Measurements from ENCODE around the gene TMTC2.
"Not testable (repeated sequence)": the region's sequence is repeated elsewhere in the genome, so short reads cannot be mapped to it uniquely, and the experiment has no call there.

The TMTC2 gene

GRCh38 chr12:82728710-82729109, 42.0 kb downstream of the TMTC2 start:
- DNase-seq, result no peak

- DNase-seq, result no peak
These were observed 44.3 kb downstream of the TMTC2 start for GRCh38 chr12:82730953-82731459.

GRCh38 chr12:82740129-82741000, 53.7 kb downstream of the TMTC2 start:
- no peak for DNase-seq

GRCh38 chr12:82745063-82745674, 58.5 kb downstream of the TMTC2 start:
- DNase-seq, result no peak

- no peak for DNase-seq
These were observed 59.1 kb downstream of the TMTC2 start for GRCh38 chr12:82745807-82746206.

GRCh38 chr12:82746668-82747067, 60.0 kb downstream of the TMTC2 start:
- no peak for DNase-seq

GRCh38 chr12:82749015-82749414, 62.3 kb downstream of the TMTC2 start:
- no peak for DNase-seq

- DNase-seq, result no peak
These were observed 68.2 kb downstream of the TMTC2 start for GRCh38 chr12:82754856-82755255.

- DNase-seq, result no peak
These were observed 69.6 kb downstream of the TMTC2 start for GRCh38 chr12:82756303-82756702.

- DNase-seq, result no peak
These were observed 70.4 kb downstream of the TMTC2 start for GRCh38 chr12:82757059-82757458.

- no peak for DNase-seq
These were observed 71.0 kb downstream of the TMTC2 start for GRCh38 chr12:82757656-82758055.

GRCh38 chr12:82758749-82759330, 72.1 kb downstream of the TMTC2 start:
- DNase-seq, result no peak

- no peak for DNase-seq
These were observed 73.7 kb downstream of the TMTC2 start for GRCh38 chr12:82760423-82760822.

- not testable (repeated sequence) for DNase-seq
These were observed 78.5 kb downstream of the TMTC2 start for GRCh38 chr12:82765206-82765605.

GRCh38 chr12:82765971-82766705, 79.4 kb downstream of the TMTC2 start:
- DNase-seq, result no peak

GRCh38 chr12:82774666-82775065, 88.0 kb downstream of the TMTC2 start:
- no peak for DNase-seq

GRCh38 chr12:82780517-82780916, 93.8 kb downstream of the TMTC2 start:
- no peak for DNase-seq

- DNase-seq, result no peak
These were observed 94.7 kb downstream of the TMTC2 start for GRCh38 chr12:82781309-82781997.

- no peak for DNase-seq
These were observed 96.7 kb downstream of the TMTC2 start for GRCh38 chr12:82783435-82783834.

GRCh38 chr12:82787016-82787415, 100.3 kb downstream of the TMTC2 start:
- DNase-seq, result no peak

- no peak for DNase-seq
These were observed 101.9 kb downstream of the TMTC2 start for GRCh38 chr12:82788594-82788993.

- no peak for DNase-seq
These were observed 103.0 kb downstream of the TMTC2 start for GRCh38 chr12:82789674-82790073.

All from CD4-positive, alpha-beta T cell treated with Interleukin-10 for 1 hour (primary cell).